Progenitor cell of endocrine pancreas (in vitro differentiated cells): ENCODE data around the gene RNF2. TPM values are rescaled to one million over a fixed set of nuclear protein-coding genes. Genes with fewer than 3 reads are reported as not detected.

Source experiments
- DNase-seq: peaks from one replicate; pipeline ENCODE4 v3.0.0; 2021; ENCODE audit warnings: low spot score; ENCODE audit not compliant: unreplicated experiment
- H3K27ac Mint-ChIP-seq: 2 replicates; pipeline ENCODE4 v1.8.0; 2021; ENCODE audit warnings: mild to moderate bottlenecking, moderate library complexity, mixed read lengths
- H3K27me3 Mint-ChIP-seq: 2 replicates; pipeline ENCODE4 v1.8.0; 2021; ENCODE audit warnings: mixed read lengths
- H3K36me3 Mint-ChIP-seq: 2 replicates; pipeline ENCODE4 v1.8.0; 2022; ENCODE audit warnings: mixed read lengths; ENCODE audit not compliant: insufficient read depth
- H3K4me1 Mint-ChIP-seq: 2 replicates; pipeline ENCODE4 v1.8.0; 2021; ENCODE audit warnings: low read depth, mixed read lengths
- H3K4me3 Mint-ChIP-seq: 2 replicates; pipeline ENCODE4 v1.8.0; 2021; ENCODE audit warnings: low read depth, mild to moderate bottlenecking, moderate library complexity, mixed read lengths
- H3K9me3 Mint-ChIP-seq: 2 replicates; pipeline ENCODE4 v1.8.0; 2021; ENCODE audit warnings: low read depth, mixed read lengths
- total RNA-seq: library from RNA; stranded (reverse); gene quantifications from 2 replicates; pipeline ENCODE4 v1.2.1, GENCODE V29; 2021
- TF ChIP-seq, protein P1 (sequence below): fragments of 200-600 bp; sonication (generic); IDR thresholded peaks from one replicate; pipeline ENCODE4 v1.5.0; 2021; ENCODE audit warnings: antibody characterized with exemption, mild to moderate bottlenecking; ENCODE audit not compliant: unreplicated experiment

The RNF2 gene
- total RNA-seq, 1 donor from 2014 or later: 37.5 TPM

DNA sequence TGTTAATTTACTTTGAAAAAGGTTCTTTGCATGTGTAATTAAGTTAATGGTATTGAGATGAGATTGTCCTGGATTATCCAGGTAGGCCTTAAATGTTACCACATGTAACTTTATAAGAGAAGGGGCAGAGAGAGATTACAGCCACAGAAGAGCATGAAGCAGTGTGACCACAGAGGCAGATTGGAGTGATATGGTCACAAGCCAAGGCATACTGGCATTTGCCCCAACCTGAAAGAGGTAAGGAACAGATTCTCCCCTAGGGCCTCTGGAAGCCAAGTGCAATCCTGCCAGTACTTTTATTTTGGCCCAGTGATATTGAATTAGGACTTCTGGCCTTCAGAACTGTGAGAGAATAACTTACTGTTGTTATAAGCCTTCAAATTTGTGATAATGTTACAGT is 23.0 kb downstream of the RNF2 start:
- H3K27me3 Mint-ChIP-seq: no peaks in the 10 kb centered on the region
- TF ChIP-seq, protein P1, sequence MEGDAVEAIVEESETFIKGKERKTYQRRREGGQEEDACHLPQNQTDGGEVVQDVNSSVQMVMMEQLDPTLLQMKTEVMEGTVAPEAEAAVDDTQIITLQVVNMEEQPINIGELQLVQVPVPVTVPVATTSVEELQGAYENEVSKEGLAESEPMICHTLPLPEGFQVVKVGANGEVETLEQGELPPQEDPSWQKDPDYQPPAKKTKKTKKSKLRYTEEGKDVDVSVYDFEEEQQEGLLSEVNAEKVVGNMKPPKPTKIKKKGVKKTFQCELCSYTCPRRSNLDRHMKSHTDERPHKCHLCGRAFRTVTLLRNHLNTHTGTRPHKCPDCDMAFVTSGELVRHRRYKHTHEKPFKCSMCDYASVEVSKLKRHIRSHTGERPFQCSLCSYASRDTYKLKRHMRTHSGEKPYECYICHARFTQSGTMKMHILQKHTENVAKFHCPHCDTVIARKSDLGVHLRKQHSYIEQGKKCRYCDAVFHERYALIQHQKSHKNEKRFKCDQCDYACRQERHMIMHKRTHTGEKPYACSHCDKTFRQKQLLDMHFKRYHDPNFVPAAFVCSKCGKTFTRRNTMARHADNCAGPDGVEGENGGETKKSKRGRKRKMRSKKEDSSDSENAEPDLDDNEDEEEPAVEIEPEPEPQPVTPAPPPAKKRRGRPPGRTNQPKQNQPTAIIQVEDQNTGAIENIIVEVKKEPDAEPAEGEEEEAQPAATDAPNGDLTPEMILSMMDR: no peak
- DNase-seq: no peak
- H3K36me3 Mint-ChIP-seq: peaks cover 24% of the 10 kb centered on the region
- peaks cover 19% of the 10 kb centered on the region for H3K9me3 Mint-ChIP-seq
- no peaks in the 10 kb centered on the region for H3K4me1 Mint-ChIP-seq
- H3K27ac Mint-ChIP-seq: no peak overlapping the region
- no peak overlapping the region for H3K4me3 Mint-ChIP-seq

- H3K4me3 Mint-ChIP-seq: no peak overlapping the region
- H3K27ac Mint-ChIP-seq: peak overlapping the region; percentile 47
- no peaks in the 10 kb centered on the region for H3K4me1 Mint-ChIP-seq
- H3K36me3 Mint-ChIP-seq: peaks cover 19% of the 10 kb centered on the region
- H3K9me3 Mint-ChIP-seq: peaks cover 13% of the 10 kb centered on the region
- H3K27me3 Mint-ChIP-seq: no peaks in the 10 kb centered on the region
- TF ChIP-seq, protein P1: no peak
- no peak for DNase-seq
These were observed 23.9 kb downstream of the RNF2 start for GRCh38 chr1:185069202-185069772.

GRCh38 chr1:185070051-185070450 is 24.7 kb downstream of the RNF2 start:
- no peaks in the 10 kb centered on the region for H3K4me1 Mint-ChIP-seq
- TF ChIP-seq, protein P1: no peak
- no peak overlapping the region for H3K27ac Mint-ChIP-seq
- H3K27me3 Mint-ChIP-seq: no peaks in the 10 kb centered on the region
- DNase-seq: no peak
- no peak overlapping the region for H3K4me3 Mint-ChIP-seq
- H3K9me3 Mint-ChIP-seq: peaks cover 13% of the 10 kb centered on the region
- peaks cover 19% of the 10 kb centered on the region for H3K36me3 Mint-ChIP-seq

- peaks cover 13% of the 10 kb centered on the region for H3K9me3 Mint-ChIP-seq
- no peak overlapping the region for H3K27ac Mint-ChIP-seq
- DNase-seq: no peak
- peaks cover 13% of the 10 kb centered on the region for H3K36me3 Mint-ChIP-seq
- H3K4me1 Mint-ChIP-seq: no peaks in the 10 kb centered on the region
- TF ChIP-seq, protein P1: no peak
- no peak overlapping the region for H3K4me3 Mint-ChIP-seq
- no peaks in the 10 kb centered on the region for H3K27me3 Mint-ChIP-seq
These were observed 28.4 kb downstream of the RNF2 start for GRCh38 chr1:185073725-185074124.

DNA sequence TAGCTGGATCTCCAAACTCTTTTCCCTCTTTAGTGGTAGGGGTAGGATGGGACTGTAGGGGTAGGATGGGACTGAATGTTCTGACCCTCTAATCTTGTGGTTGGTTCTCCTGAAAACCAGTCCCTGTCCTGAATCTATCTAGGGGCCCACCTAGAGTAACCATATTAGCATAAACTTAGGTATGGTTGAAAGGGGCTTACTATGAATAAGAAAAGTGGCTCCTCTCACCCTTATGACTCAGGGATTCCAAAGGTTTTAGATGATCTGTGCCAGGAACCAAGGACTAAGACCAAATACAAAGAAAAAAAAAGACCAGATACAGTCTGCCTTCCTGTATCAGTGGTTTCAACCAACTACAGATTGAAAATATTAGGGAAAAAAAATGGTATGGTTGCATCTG is 28.9 kb downstream of the RNF2 start:
- no peaks in the 10 kb centered on the region for H3K4me1 Mint-ChIP-seq
- H3K9me3 Mint-ChIP-seq: peaks cover 13% of the 10 kb centered on the region
- no peak overlapping the region for H3K27ac Mint-ChIP-seq
- peaks cover 13% of the 10 kb centered on the region for H3K36me3 Mint-ChIP-seq
- H3K4me3 Mint-ChIP-seq: no peak overlapping the region
- TF ChIP-seq, protein P1: no peak
- H3K27me3 Mint-ChIP-seq: no peaks in the 10 kb centered on the region
- DNase-seq: no peak
